IMR-90 (cell line): ENCODE results near the gene FBXW12. TPM values are rescaled to one million over a fixed set of nuclear protein-coding genes. Genes with fewer than 3 reads are reported as not detected.
A peak's percentile ranks its signal among the peaks of the same experiment; 100 is the strongest.

Source experiments
- ATAC-seq: fragments of 200-7000 bp; cut with Tn5 transposase; 2 replicates; pipeline ENCODE4 v1.9.1; 2020; ENCODE audit warnings: low read depth, mild to moderate bottlenecking, moderate library complexity
- BruUV-seq: library from RNA; stranded (reverse); fragments of 400-500 nt; replicated peaks from 2 replicates; lab custom pipeline; 2021; lab: Mats Ljungman, UMichigan
- CTCF ChIA-PET: fragments of 300-600 bp; formaldehyde crosslinking; extraction: SDS; loops from one replicate; lab custom pipeline; 2021; ENCODE audit warnings: antibody characterized with exemption; lab: Yijun Ruan, JAX
- POLR2A ChIA-PET: fragments of 300-600 bp; sonication (Branson Sonifier 250); formaldehyde crosslinking; loops from one replicate; lab custom pipeline; 2022; ENCODE audit warnings: antibody characterized with exemption; ENCODE audit not compliant: unreplicated experiment; lab: Charles Lee
- DNase-seq: peaks from one replicate; pipeline ENCODE4 v3.0.0; 2013
- H2AFZ ChIP-seq: replicated peaks from 2 replicates; pipeline ENCODE3; 2013; ENCODE audit warnings: low read length, mild to moderate bottlenecking; ENCODE audit not compliant: poor library complexity
- H2AK5ac ChIP-seq: 2 replicates; pipeline ENCODE4 v1.6.1; 2013; ENCODE audit warnings: low read depth, low read length, inconsistent platforms
- H2AK9ac ChIP-seq: replicated peaks from 2 replicates; pipeline ENCODE3; 2013; ENCODE audit warnings: mild to moderate bottlenecking, low read depth, low read length, moderate library complexity; ENCODE audit not compliant: poor library complexity
- H2BK120ac ChIP-seq: 2 replicates; pipeline ENCODE4 v1.6.1; 2013; ENCODE audit warnings: low read depth, low read length, inconsistent platforms
- H2BK15ac ChIP-seq: 3 replicates; pipeline ENCODE4 v1.6.1; 2013; ENCODE audit warnings: low read depth, low read length, inconsistent platforms
- H2BK20ac ChIP-seq: 2 replicates; pipeline ENCODE4 v1.6.1; 2013; ENCODE audit warnings: low read depth, mild to moderate bottlenecking, inconsistent platforms, low read length, moderate library complexity
- H2BK5ac ChIP-seq: 2 replicates; pipeline ENCODE4 v1.6.1; 2013; ENCODE audit warnings: mild to moderate bottlenecking, low read depth, low read length, inconsistent platforms; ENCODE audit not compliant: poor library complexity, severe bottlenecking
- H3K14ac ChIP-seq: replicated peaks from 2 replicates; pipeline ENCODE4 v1.6.1; 2013; ENCODE audit warnings: low read depth, low read length, inconsistent platforms
- H3K18ac ChIP-seq: 2 replicates; pipeline ENCODE4 v1.6.1; 2013; ENCODE audit warnings: low read depth, low read length, control low read depth
- H3K23ac ChIP-seq: 2 replicates; pipeline ENCODE4 v1.6.1; 2013; ENCODE audit warnings: low read depth, low read length, inconsistent platforms
- H3K27ac ChIP-seq: 2 replicates; pipeline ENCODE4 v1.5.1; 2013; ENCODE audit warnings: mild to moderate bottlenecking, control low read depth, low read length; ENCODE audit not compliant: insufficient read depth
- H3K27me3 ChIP-seq: 2 replicates; pipeline ENCODE4 v1.6.1; 2013; ENCODE audit warnings: low read length; ENCODE audit not compliant: control insufficient read depth, insufficient read depth
- H3K36me3 ChIP-seq: 2 replicates; pipeline ENCODE4 v1.6.1; 2013; ENCODE audit warnings: low read length, mixed read lengths; ENCODE audit not compliant: control insufficient read depth, insufficient read depth
- H3K4ac ChIP-seq: 2 replicates; pipeline ENCODE4 v1.6.1; 2013; ENCODE audit warnings: low read depth, low read length, inconsistent platforms
- H3K4me1 ChIP-seq: 2 replicates; pipeline ENCODE4 v1.6.1; 2013; ENCODE audit warnings: low read length, mixed read lengths; ENCODE audit not compliant: control insufficient read depth, insufficient read depth
- H3K4me2 ChIP-seq: 2 replicates; pipeline ENCODE4 v1.6.1; 2013; ENCODE audit warnings: low read depth, mild to moderate bottlenecking, control low read depth, low read length, moderate library complexity
- H3K4me3 ChIP-seq: 2 replicates; pipeline ENCODE4 v1.5.1; 2013; ENCODE audit warnings: low read depth, mild to moderate bottlenecking, control low read depth, low read length, moderate library complexity; ENCODE audit not compliant: insufficient read depth
- H3K56ac ChIP-seq: 2 replicates; pipeline ENCODE4 v1.6.1; 2013; ENCODE audit warnings: low read length, inconsistent platforms; ENCODE audit not compliant: insufficient read depth; ENCODE audit errors: extremely low read depth
- H3K79me1 ChIP-seq, 2 experiments: 2 replicates each; pipeline ENCODE4 v1.6.1; 2013; ENCODE audit warnings: low read length in 2 of 2, inconsistent platforms in 1 of 2, low read depth in 1 of 2
- H3K9ac ChIP-seq: 2 replicates; pipeline ENCODE4 v1.6.1; 2013; ENCODE audit warnings: low read depth, low read length, control low read depth
- H3K9me1 ChIP-seq: 2 replicates; pipeline ENCODE4 v1.6.1; 2013; ENCODE audit warnings: low read length, inconsistent platforms; ENCODE audit not compliant: insufficient read depth
- H3K9me3 ChIP-seq: 2 replicates; pipeline ENCODE4 v1.6.1; 2013; ENCODE audit warnings: low read length; ENCODE audit not compliant: control insufficient read depth, insufficient read depth
- H4K20me1 ChIP-seq: 2 replicates; pipeline ENCODE4 v1.6.1; 2013; ENCODE audit warnings: low read length, inconsistent platforms; ENCODE audit not compliant: insufficient read depth
- H4K5ac ChIP-seq: 2 replicates; pipeline ENCODE4 v1.6.1; 2013; ENCODE audit warnings: mild to moderate bottlenecking, low read depth, low read length, control low read depth
- H4K8ac ChIP-seq, 2 experiments: 2 replicates each; pipeline ENCODE4 v1.6.1; 2013; ENCODE audit warnings: low read depth in 2 of 2, low read length in 2 of 2, control low read depth in 1 of 2, inconsistent platforms in 1 of 2
- H4K91ac ChIP-seq: 2 replicates; pipeline ENCODE4 v1.6.1; 2013; ENCODE audit warnings: low read depth, low read length, inconsistent platforms; ENCODE audit not compliant: insufficient read depth
- BHLHE40 ChIP-seq: fragments of 150-350 bp; IDR thresholded peaks from 2 replicates; pipeline ENCODE4 v1.6.1; 2016; ENCODE audit warnings: mild to moderate bottlenecking, low read depth, low read length
- CHD1 ChIP-seq: IDR thresholded peaks from 2 replicates; pipeline ENCODE4 v1.6.1; 2012; ENCODE audit warnings: low read depth, low read length, improper control_type of control experiment
- CTCF ChIP-seq: conservative IDR thresholded peaks from 2 replicates; pipeline ENCODE4 v1.5.1; 2012; ENCODE audit warnings: mild to moderate bottlenecking, low read depth, low read length, improper control_type of control experiment
- ELK1 ChIP-seq: fragments of 150-350 bp; IDR thresholded peaks from 2 replicates; pipeline ENCODE4 v1.6.1; 2016; ENCODE audit warnings: low read depth, mild to moderate bottlenecking, low read length, moderate library complexity, borderline replicate concordance
- MAFK ChIP-seq: IDR thresholded peaks from 2 replicates; pipeline ENCODE4 v1.6.1; 2012; ENCODE audit warnings: low read depth, low read length, improper control_type of control experiment
- MAZ ChIP-seq: IDR thresholded peaks from 2 replicates; pipeline ENCODE4 v1.6.1; 2012; ENCODE audit warnings: low read depth, mild to moderate bottlenecking, low read length, improper control_type of control experiment, moderate library complexity, borderline replicate concordance
- MXI1 ChIP-seq: IDR thresholded peaks from 2 replicates; pipeline ENCODE4 v1.6.1; 2012; ENCODE audit warnings: low read depth, mild to moderate bottlenecking, low read length, moderate library complexity, borderline replicate concordance
- NFE2L2 ChIP-seq: fragments of 150-350 bp; IDR thresholded peaks from 2 replicates; pipeline ENCODE4 v1.6.1; 2016; ENCODE audit warnings: low read depth, mild to moderate bottlenecking, low read length
- POLR2A ChIP-seq: IDR thresholded peaks from 2 replicates; pipeline ENCODE4 v1.6.1; 2012; ENCODE audit warnings: mild to moderate bottlenecking, low read depth, low read length
- RAD21 ChIP-seq: IDR thresholded peaks from 2 replicates; pipeline ENCODE4 v1.6.1; 2012; ENCODE audit warnings: low read length, improper control_type of control experiment
- RCOR1 ChIP-seq: IDR thresholded peaks from 2 replicates; pipeline ENCODE4 v1.6.1; 2012; ENCODE audit warnings: mild to moderate bottlenecking, low read length, improper control_type of control experiment; ENCODE audit not compliant: insufficient replicate concordance
- RFX5 ChIP-seq: IDR thresholded peaks from 2 replicates; pipeline ENCODE4 v1.8.0; 2012; ENCODE audit warnings: low read depth, mild to moderate bottlenecking, low read length, moderate library complexity
- SMC3 ChIP-seq: fragments of 150-350 bp; IDR thresholded peaks from 2 replicates; pipeline ENCODE4 v1.6.1; 2016; ENCODE audit warnings: low read depth, mild to moderate bottlenecking, antibody characterized with exemption, low read length, moderate library complexity
- USF2 ChIP-seq: fragments of 150-350 bp; IDR thresholded peaks from 2 replicates; pipeline ENCODE4 v1.6.1; 2017; ENCODE audit warnings: mild to moderate bottlenecking, antibody characterized with exemption, low read length, low read depth
- WGBS, 2 experiments: methylation state at CpG; one replicate each; pipeline versions ENCODE4 v1.1.5 to v1.1.7; 2013; ENCODE audit warnings: missing lambda C conversion rate in 2 of 2; ENCODE audit not compliant: insufficient read length in 1 of 2; ENCODE audit errors: extremely low coverage in 2 of 2; 5-methylcytosine and 5-hydroxymethylcytosine counted together
- dilution Hi-C: fragments of 300-500 bp; cut with HindIII; formaldehyde crosslinking; loops from one replicate; pipeline ENCODE4 v1.14.3; 2018; ENCODE audit warnings: low sequenced_read_pairs; ENCODE audit not compliant: unreplicated experiment
- in situ Hi-C: fragments of 300-500 bp; cut with MboI; formaldehyde crosslinking; loops from 3 replicates; pipeline ENCODE4 v1.14.3; 2019; ENCODE audit warnings: low sequenced_read_pairs, inconsistent platforms, mixed read lengths
- intact Hi-C: fragments of 100-400 bp; cut with micrococcal nuclease; formaldehyde crosslinking; loops from 2 replicates; pipeline ENCODE4 v1.10.0; 2022
- polyA plus RNA-seq, 3 experiments: library from polyadenylated mRNA; depleted of rRNA; stranded (reverse); fragments of >200 nt; gene quantifications; 2 replicates each; pipeline ENCODE4 v1.2.3, GENCODE V29; 2012; ENCODE audit warnings: low replicate concordance in 1 of 3
- total RNA-seq: library from RNA; depleted of rRNA; stranded (reverse); fragments of >200 nt; gene quantifications from 2 replicates; pipeline ENCODE4 v1.2.3, GENCODE V29; 2012

The FBXW12 gene
- total and polyA plus RNA-seq, 2 of the 4 experiments (the other 2 are of a cell fraction) = not detected

GRCh38 chr3:48435774-48436476, 63.9 kb downstream of the FBXW12 start:
- Histone ChIP-seq H3K18ac (no peak overlapping the region), H3K27ac (no peak overlapping the region), H3K56ac (no peak overlapping the region), H2BK20ac (no peak overlapping the region), H4K20me1 (no peaks in the 10 kb centered on the region; the same call in 1 of the 2 replicates), H2AK5ac (0 out of 2 replicates have a peak overlapping the region, but pooled peaks have one; percentile 27), H2AFZ (peak overlapping the region; percentile 44), H3K36me3 (peaks cover 18% of the 10 kb centered on the region), H3K4me2 (no peak overlapping the region), H3K9me1 (0 out of 2 replicates have a peak, but pooled peaks cover 4% of the 10 kb centered on the region), H2AK9ac (peak overlapping the region; percentile 7), H3K4me1 (no peaks in the 10 kb centered on the region), H2BK5ac (no peak overlapping the region), H3K9ac (no peak overlapping the region), H3K4ac (no peak overlapping the region), H3K27me3 (no peaks in the 10 kb centered on the region), H3K79me1 (peaks cover 19 to 35% of the 10 kb centered on the region in 2 experiments), H2BK15ac (no peak overlapping the region), H4K5ac (no peak overlapping the region), H3K9me3 (no peaks in the 10 kb centered on the region), H4K91ac (no peak overlapping the region), H3K14ac (no peak overlapping the region), H3K23ac (no peak overlapping the region), H2BK120ac (no peak overlapping the region), H3K4me3 (no peak overlapping the region), H4K8ac (no peak overlapping the region)
- no peak for TF ChIP-seq POLR2A
- TF ChIP-seq MAFK = no peak; the same call in 1 of the 2 replicates
- no peak for TF ChIP-seq RFX5
- peak; percentile 93 for TF ChIP-seq RAD21
- no peak for TF ChIP-seq RCOR1
- TF ChIP-seq USF2 = peak; percentile 12; the same call in 1 of the 2 replicates
- TF ChIP-seq BHLHE40 = no peak
- no peak for TF ChIP-seq MXI1
- no peak for TF ChIP-seq ELK1
- TF ChIP-seq CHD1 = no peak
- no peak for TF ChIP-seq NFE2L2
- peak; percentile 99 for TF ChIP-seq SMC3
- no peak for TF ChIP-seq MAZ
- TF ChIP-seq CTCF = peak; percentile 100
- DNase-seq = peak; percentile 79
- intact Hi-C loops = loop anchor here (1.0 kb wide), 4 partner anchors 34 to 242 kb away; no protein-coding TSS in a partner anchor
- in situ Hi-C loops = loop anchor here (5.0 kb wide), 2 partner anchors 34 to 164 kb away; no protein-coding TSS in a partner anchor
- peak; percentile 46 for ATAC-seq
- BruUV-seq = no TSS peak
- WGBS, 2 experiments = 90% methylated on average over 2 of the region's 7 CpGs; no CpG with 5 or more reads in 1 of the 2 experiments
- dilution Hi-C loops = no loop called here
- ChIA-PET POLR2A (interaction anchor here (1.1 kb wide), 1 partner anchor 35 kb away, joined by 4 read pairs; no protein-coding TSS in a partner anchor), CTCF (interaction anchor here (0.6 to 2.4 kb wide), 37 partner anchors 10 to 1151 kb away, joined by 3 to 65 read pairs (median 4); partner anchors contain the start of genes ATRIP and CDC25A)
